B cell (primary cell): ENCODE measurements around the gene IQCH.

ENCODE experiments used
- CTCF ChIP-seq: fragments of 200-600 bp; IDR thresholded peaks from one replicate; pipeline ENCODE4 v1.8.0; 2022; ENCODE audit warnings: antibody characterized with exemption, mild to moderate bottlenecking
- EZH2 ChIP-seq: IDR thresholded peaks from 2 replicates; pipeline ENCODE4 v1.6.1; 2012; ENCODE audit warnings: borderline replicate concordance, low read depth, mild to moderate bottlenecking, moderate library complexity, low read length; ENCODE audit not compliant: insufficient read depth, poor library complexity, severe bottlenecking

- no peak for TF ChIP-seq CTCF
- no peak for TF ChIP-seq EZH2
Observed at GRCh38 chr15:67300266-67301025, 45.9 kb downstream of the IQCH start.
